Kidney (tissue), 14 donors: Measurements from ENCODE around the gene RNF31. TPM values are rescaled to one million over a fixed set of nuclear protein-coding genes. Genes with fewer than 3 reads are reported as not detected.

Source experiments
- DNase-seq, 5 donors: peaks; one replicate each; pipeline ENCODE4 v3.0.0-alpha.2; 2013 to 2020
- FAIRE-seq: peaks from 2 replicates; lab custom pipeline; 2012; peaks lifted over from hg19 to GRCh38; lab: Jason Lieb, UNC
- H3K27ac ChIP-seq, 2 donors: one replicate each; pipeline ENCODE4 v1.7.0; 2013; ENCODE audit warnings: low read depth in 2 of 2, low read length in 2 of 2, inconsistent platforms in 1 of 2
- H3K27me3 ChIP-seq: one replicate; pipeline ENCODE4 v1.7.1; 2013; ENCODE audit warnings: low read length, inconsistent platforms; ENCODE audit not compliant: control insufficient read depth, insufficient read depth
- H3K36me3 ChIP-seq, 3 donors: one replicate each; pipeline versions ENCODE4 v1.7.0 to v1.7.1; 2013; ENCODE audit warnings: low read length in 3 of 3, control low read depth in 1 of 3, inconsistent platforms in 1 of 3; ENCODE audit not compliant: insufficient read depth in 3 of 3, control insufficient read depth in 2 of 3
- H3K4me1 ChIP-seq, 3 donors: one replicate each; pipeline versions ENCODE4 v1.7.0 to v1.7.1; 2013; ENCODE audit warnings: low read length in 3 of 3, inconsistent platforms in 1 of 3, low read depth in 1 of 3; ENCODE audit not compliant: control insufficient read depth in 2 of 3, insufficient read depth in 2 of 3
- H3K4me3 ChIP-seq, 3 donors: one replicate each; pipeline versions ENCODE4 v1.7.0 to v1.8.1; 2013; ENCODE audit warnings: low read length in 3 of 3, control low read depth in 1 of 3, inconsistent platforms in 1 of 3
- H3K9ac ChIP-seq, 3 donors: one replicate each; pipeline versions ENCODE4 v1.7.0 to v1.7.1; 2013; ENCODE audit warnings: low read length in 3 of 3, control low read depth in 1 of 3, inconsistent platforms in 1 of 3
- H3K9me3 ChIP-seq, 3 donors: one replicate each; pipeline versions ENCODE4 v1.7.0 to v1.7.1; 2013; ENCODE audit warnings: low read length in 3 of 3, control low read depth in 1 of 3, inconsistent platforms in 1 of 3; ENCODE audit not compliant: control insufficient read depth in 2 of 3, insufficient read depth in 1 of 3
- intact Hi-C: fragments of 100-400 bp; cut with DNase I; formaldehyde crosslinking; loops from one replicate; pipeline ENCODE4 v1.11.1; 2022
- polyA plus RNA-seq: library from polyadenylated mRNA; stranded (reverse); fragments of 350-450 nt; fragmentation: Illumina TruSeq; extraction: RNeasy Lipid Tissue Mini Kit (QIAGEN cat#74804); gene quantifications from one replicate; pipeline ENCODE4 v1.2.3, GENCODE V29; 2014; ENCODE audit warnings: low read depth, low replicate concordance; ENCODE audit not compliant: insufficient read depth
- total RNA-seq: library from RNA; stranded (reverse); fragmentation: NEBNext Ultra II Directional; extraction: Animal tissue kit (Norgen Biotek cat#: 25700); gene quantifications from one replicate; pipeline ENCODE4 v1.2.1, GENCODE V29; 2021
- TF ChIP-seq, protein P1 (sequence below): IDR thresholded peaks from 3 replicates; pipeline ENCODE4 v1.5.1; 2012; ENCODE audit warnings: mild to moderate bottlenecking, moderate library complexity, borderline replicate concordance; ENCODE audit not compliant: insufficient read depth; ENCODE audit errors: extremely low read depth
- donor health status: control.
- donor health status: control.
- donor health status: control.
- donor health status: control.
- donor health status: control.
- donor health status: DM: yes; HTN: yes; CAD: no.
- donor health status: Normal renal cell carcinoma (clear cell type).

The RNF31 gene
- total and polyA plus RNA-seq, 2 donors from 2014 or later = 64.0 to 69.0 TPM

DNA sequence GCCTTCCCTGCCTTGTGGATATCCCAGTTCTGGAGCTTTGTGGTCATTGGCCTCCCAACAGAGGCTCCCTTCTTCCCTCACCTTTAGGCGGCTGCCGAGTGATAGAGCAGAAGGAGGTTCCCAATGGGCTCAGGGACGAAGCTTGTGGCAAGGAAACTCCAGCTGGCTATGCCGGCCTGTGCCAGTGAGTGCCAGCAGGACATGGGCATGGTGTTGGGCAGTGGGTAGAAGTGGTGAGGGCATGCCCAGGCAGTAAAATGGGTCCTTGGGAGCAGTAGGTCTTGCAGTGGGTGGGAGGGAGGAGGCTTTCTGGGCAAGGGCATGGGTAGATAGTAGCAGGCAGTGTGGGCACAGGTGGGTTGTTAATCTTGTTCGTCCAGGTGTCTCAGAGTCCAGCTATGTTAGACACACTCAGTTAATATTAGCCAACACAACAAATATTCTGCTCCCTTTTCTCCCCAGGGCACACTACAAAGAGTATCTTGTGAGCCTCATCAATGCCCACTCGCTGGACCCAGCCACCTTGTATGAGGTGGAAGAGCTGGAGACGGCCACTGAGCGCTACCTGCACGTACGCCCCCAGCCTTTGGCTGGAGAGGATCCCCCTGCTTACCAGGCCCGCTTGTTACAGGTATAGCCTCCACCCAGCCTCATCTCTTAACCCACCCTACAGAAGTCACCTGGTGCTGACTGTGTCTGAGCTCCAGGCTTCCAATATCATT is 12.6 kb downstream of the RNF31 start:
- TF ChIP-seq, protein P1, sequence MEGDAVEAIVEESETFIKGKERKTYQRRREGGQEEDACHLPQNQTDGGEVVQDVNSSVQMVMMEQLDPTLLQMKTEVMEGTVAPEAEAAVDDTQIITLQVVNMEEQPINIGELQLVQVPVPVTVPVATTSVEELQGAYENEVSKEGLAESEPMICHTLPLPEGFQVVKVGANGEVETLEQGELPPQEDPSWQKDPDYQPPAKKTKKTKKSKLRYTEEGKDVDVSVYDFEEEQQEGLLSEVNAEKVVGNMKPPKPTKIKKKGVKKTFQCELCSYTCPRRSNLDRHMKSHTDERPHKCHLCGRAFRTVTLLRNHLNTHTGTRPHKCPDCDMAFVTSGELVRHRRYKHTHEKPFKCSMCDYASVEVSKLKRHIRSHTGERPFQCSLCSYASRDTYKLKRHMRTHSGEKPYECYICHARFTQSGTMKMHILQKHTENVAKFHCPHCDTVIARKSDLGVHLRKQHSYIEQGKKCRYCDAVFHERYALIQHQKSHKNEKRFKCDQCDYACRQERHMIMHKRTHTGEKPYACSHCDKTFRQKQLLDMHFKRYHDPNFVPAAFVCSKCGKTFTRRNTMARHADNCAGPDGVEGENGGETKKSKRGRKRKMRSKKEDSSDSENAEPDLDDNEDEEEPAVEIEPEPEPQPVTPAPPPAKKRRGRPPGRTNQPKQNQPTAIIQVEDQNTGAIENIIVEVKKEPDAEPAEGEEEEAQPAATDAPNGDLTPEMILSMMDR = no peak
- Histone ChIP-seq H3K36me3 (peaks cover 9 to 57% (median 44%) of the 10 kb centered on the region in 3 donors), H3K4me3 (no peak overlapping the region), H3K4me1 (peaks cover 0 to 20% (median 11%) of the 10 kb centered on the region in 3 donors), H3K27me3 (no peaks in the 10 kb centered on the region), H3K27ac (peak overlapping the region in 1 of 2 donors; percentile 99), H3K9me3 (no peaks in the 10 kb centered on the region), H3K9ac (no peak overlapping the region)
- DNase-seq (no peak), FAIRE-seq (no peak)
- intact Hi-C loops = no loop called here

DNA sequence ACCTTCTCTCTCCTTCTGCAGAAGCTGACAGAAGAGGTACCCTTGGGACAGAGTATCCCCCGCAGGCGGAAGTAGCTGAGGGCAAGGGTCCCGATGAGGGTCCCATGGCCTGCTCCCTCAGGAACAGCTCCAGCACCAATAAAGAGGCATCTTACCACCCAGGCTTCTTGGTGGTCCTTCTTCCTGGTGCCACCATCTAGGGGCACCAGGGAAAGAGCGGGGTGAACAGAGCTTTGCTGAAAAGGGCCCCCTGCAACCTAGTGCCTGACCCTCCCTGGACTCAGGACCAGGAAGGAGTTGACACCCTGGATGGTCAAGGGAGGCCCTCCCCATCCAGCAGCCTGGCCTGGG is 13.2 kb downstream of the RNF31 start:
- DNase-seq (no peak), FAIRE-seq (no peak)
- intact Hi-C loops = no loop called here
- peak overlapping the region in 1 of 3 donors; percentile 20 for H3K9ac ChIP-seq
- no peaks in the 10 kb centered on the region for H3K9me3 ChIP-seq
- H3K36me3 ChIP-seq = peaks cover 11 to 57% (median 44%) of the 10 kb centered on the region in 3 donors
- H3K27ac ChIP-seq = peak overlapping the region; percentile 71 to 99
- H3K27me3 ChIP-seq = no peaks in the 10 kb centered on the region
- TF ChIP-seq, protein P1 = no peak
- H3K4me1 ChIP-seq = peaks cover 0 to 20% (median 11%) of the 10 kb centered on the region in 3 donors
- no peak overlapping the region for H3K4me3 ChIP-seq

DNA sequence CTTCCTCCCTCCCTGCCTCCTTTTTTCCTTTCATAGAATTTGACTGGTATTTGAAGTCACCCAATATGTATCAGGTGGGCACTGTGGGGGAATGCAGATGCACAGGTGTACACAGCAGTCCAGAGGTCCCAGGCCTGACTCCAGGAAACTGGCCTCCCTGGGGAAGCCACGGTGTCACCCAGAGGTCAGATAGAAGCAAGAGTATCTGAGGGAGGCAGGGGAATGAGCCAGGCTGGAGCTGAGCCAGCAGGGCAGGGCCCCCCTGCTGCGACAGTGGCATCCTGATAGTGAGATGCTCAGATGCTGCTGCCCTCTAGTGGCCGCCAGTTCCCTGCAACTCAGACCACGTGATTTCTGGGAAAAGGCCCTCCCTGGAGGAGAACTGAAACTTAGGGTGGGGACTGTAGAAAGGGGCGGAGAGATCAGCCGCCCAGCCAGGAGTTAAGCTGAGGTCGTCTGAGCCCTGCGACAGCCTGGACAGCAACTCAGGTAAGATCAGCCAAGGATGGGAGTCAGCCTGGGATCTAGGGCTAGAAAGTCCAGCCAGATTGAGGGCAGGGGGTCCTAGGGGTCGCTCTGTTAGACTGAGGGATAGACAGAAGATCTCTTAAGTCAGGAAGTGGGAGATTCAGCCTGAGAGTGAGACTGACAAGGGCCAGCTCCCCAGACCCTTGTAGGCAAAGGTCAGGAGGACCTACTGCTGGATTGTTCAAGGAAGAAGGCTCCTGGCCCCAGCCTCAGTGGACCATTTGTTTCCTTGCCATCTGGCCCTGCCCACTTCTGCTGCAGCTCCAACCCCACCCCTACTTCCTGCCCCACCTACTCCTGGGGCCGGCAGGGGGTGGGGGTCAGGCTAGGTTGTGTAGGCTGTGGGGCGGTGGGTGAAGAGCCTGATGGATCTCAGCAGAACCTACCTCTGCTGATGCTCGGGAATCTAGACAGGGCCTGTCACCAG is 13.8 kb downstream of the RNF31 start, which contains the start of gene IRF9:
IRF9 (plus strand) TSS at position 416 of the 955 bp plus-strand sequence. CDS start 880 bp downstream, outside the sequence.
- FAIRE-seq = no peak
- peaks cover 0 to 20% (median 11%) of the 10 kb centered on the region in 3 donors for H3K4me1 ChIP-seq
- DNase-seq = peak; percentile 98

More for the DNA sequence above, 13.8 kb downstream of the RNF31 start, which contains the start of gene IRF9:
- TF ChIP-seq, protein P1 = peak; percentile 92
- intact Hi-C loops = no loop called here
- Histone ChIP-seq H3K27me3 (no peaks in the 10 kb centered on the region), H3K9ac (peak within 1 kb of the TSS; percentile 67 to 98 (median 96)), H3K4me3 (peak within 1 kb of the TSS; percentile 87 to 98 (median 98)), H3K36me3 (peaks cover 8 to 59% (median 42%) of the 10 kb centered on the region in 3 donors), H3K27ac (peak within 1 kb of the TSS; percentile 98 to 99), H3K9me3 (no peaks in the 10 kb centered on the region)
